Mucosa of gallbladder (tissue), 1 donor: Measurements from ENCODE around the gene RAD50. TPM values are rescaled to one million over a fixed set of nuclear protein-coding genes. Genes with fewer than 3 reads are reported as not detected.
"Not testable (repeated sequence)": the region's sequence is repeated elsewhere in the genome, so short reads cannot be mapped to it uniquely, and the experiment has no call there.

ENCODE experiments used
- DNase-seq: peaks from one replicate; pipeline ENCODE4 v3.0.0-alpha.2; 2020; ENCODE audit warnings: low spot score
- total RNA-seq: library from RNA; stranded (reverse); gene quantifications from one replicate; pipeline ENCODE4 v1.2.1, GENCODE V29; 2021
- donor health status: DM: no; HTN: no; CAD: no.

Gene RAD50
- total RNA-seq, 1 donor from 2014 or later: 37.3 TPM

GRCh38 chr5:132557478-132558172 lies 848 bp downstream of the RAD50 start:
- peak; percentile 85 for DNase-seq

DNA sequence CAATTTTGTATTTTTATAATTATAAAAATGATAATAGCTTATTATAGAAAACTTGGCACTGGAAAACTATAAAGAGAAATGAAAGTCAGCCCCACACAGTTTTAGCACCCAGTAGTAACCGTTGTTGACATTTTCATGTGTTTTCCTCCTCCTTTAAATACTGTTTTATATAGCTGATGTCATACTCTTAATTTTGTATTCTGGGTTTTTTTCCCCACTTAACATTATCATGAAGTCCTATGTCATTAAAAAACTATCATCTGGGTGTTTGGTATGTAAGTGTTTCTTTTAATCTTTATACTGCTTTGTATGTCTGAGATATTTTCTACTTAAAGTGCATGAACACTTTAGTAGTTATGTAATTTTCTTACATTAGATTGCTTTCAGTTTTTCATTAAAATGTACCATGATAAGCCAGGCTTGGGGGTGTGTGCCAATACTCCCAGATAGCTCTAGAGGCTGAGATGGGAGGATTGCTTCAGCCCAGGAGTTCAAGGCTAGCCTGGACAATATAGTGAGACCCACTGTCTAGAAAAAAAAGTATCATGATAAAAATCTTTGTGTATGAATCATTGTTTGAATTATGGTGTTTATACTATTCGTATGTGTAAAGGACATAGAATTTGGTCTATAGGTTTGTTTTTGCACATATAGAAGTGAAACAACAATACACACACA lies 2.7 kb downstream of the RAD50 start:
- DNase-seq: no peak

DNA sequence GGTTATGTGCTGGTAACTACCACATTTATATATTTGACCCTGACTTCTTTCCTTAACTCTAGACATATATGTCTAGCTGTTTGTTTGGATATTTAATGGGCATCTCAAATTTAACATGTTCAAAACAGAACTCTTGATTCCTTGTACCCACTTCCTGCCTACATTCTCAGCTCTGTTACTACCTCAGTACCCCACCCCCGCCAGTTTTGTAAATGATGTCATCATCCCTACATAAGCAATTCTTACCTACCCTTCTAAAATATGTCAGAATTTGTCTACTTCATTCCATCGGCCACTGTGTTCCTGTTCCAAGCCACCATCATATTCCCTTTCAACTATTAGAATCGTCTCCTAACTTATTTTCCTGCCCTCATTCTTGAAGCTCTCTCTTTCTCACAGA lies 4.8 kb downstream of the RAD50 start:
- DNase-seq: no peak

- DNase-seq: not testable (repeated sequence)
Observed at GRCh38 chr5:132564555-132564954, 7.8 kb downstream of the RAD50 start.

DNA sequence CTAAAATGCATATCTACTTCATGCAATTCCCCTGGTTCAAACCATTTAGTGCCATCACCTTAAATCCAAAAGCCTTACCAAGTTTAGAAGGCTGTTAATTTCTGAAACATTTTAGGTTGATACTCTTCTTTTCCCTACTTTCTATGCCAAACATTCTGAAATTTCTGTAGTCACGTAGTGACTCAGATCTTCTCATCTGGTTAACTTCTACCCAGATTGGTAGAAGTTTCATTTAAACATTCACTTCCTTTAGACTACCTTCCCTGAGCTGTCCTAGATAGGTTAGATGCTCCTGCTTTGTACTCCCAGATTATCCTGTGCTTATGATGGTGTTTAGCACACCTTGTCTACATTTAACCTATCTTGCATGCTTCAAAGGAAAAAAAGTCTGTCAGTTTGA lies 9.9 kb downstream of the RAD50 start:
- DNase-seq: no peak

DNA sequence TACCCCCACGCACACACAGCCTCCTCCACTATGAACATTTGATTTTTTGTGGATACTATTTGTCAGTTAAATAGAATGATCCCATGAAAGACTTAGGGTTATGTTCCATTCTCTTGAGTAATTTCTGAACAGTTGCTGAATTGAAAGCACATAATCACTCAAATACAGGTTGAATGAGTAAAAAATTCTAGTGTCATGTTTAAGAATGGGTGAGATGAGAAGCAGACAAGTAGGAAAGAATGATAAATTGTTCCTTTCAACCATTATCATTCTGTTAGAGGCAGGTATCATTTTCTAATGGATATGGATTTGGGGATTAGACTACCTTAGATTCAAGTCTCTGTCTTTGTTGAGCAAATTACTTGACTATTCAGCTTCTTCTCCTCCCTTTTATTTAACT lies 19.3 kb downstream of the RAD50 start:
- DNase-seq: no peak

GRCh38 chr5:132584560-132584959 lies 27.8 kb downstream of the RAD50 start:
- not testable (repeated sequence) for DNase-seq

- no peak for DNase-seq
Observed at GRCh38 chr5:132586063-132586462, 29.3 kb downstream of the RAD50 start.

DNA sequence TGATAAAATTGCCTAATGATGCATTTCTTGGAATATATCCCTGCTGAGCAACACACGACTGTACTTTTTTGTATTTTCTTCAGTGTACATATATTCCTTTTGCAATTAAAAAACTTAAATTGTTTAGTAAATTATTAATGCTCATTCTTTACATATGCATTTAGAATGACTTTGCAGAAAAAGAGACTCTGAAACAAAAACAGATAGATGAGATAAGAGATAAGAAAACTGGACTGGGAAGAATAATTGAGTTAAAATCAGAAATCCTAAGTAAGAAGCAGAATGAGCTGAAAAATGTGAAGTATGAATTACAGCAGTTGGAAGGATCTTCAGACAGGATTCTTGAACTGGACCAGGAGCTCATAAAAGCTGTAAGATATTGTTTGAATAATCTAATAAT lies 32.7 kb downstream of the RAD50 start:
- no peak for DNase-seq

DNA sequence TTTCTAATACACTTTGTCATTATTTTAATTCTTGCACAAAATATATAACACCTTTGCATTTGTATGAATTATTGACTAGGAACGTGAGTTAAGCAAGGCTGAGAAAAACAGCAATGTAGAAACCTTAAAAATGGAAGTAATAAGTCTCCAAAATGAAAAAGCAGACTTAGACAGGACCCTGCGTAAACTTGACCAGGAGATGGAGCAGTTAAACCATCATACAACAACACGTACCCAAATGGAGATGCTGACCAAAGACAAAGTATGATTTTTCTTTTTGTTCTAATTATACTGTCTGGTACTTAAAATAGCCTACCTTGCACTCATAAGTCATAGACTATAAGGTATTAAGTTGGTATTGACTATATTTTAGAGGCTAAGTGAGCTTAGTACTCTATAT lies 34.4 kb downstream of the RAD50 start:
- DNase-seq: no peak

GRCh38 chr5:132592521-132592920 lies 35.7 kb downstream of the RAD50 start:
- DNase-seq: no peak

- DNase-seq: no peak
Observed at GRCh38 chr5:132594170-132594569, 37.4 kb downstream of the RAD50 start.

- DNase-seq: no peak
Observed at GRCh38 chr5:132595624-132596023, 38.8 kb downstream of the RAD50 start.

GRCh38 chr5:132601071-132601728 lies 44.4 kb downstream of the RAD50 start:
- DNase-seq: no peak

DNA sequence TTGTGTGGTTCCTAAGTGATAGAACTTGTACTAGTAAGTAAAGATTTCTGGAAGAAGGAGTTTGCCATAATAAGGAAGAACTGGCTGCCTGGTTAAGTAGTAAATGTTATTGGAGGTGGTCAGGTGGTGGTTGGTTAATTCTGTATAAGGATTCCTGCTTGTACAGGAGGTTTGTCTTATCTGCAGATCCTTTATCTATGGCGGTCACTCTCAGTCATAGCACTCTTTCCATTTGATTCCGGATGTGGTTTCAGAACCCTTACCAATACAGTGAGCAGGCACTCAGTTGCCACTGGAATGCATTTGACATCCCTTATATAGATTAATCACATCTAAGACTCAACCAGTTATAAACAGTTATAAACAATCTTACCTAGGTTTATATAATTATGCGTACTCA lies 50.3 kb downstream of the RAD50 start:
- DNase-seq: no peak

- DNase-seq: no peak
Observed at GRCh38 chr5:132608107-132608506, 51.3 kb downstream of the RAD50 start.

- no peak for DNase-seq
Observed at GRCh38 chr5:132611965-132612364, 55.2 kb downstream of the RAD50 start.

DNA sequence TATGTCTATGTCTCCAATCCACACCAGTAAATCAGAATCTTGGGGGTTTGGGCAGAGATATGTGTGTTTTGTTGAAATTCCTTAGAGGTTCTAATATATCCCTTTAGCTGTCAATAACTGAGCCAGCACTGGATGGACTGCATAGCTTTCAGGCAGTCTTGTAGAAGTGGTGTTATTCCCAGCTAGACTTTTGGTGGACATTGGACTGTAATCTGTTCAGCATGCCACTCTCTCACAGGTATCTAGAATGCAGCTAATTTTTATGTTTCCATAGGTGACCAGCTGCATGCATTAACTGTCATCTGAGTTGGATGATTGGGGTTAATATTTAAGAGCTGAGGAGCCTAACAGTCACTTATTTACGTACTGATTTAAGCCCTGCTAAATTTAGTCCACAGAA lies 56.1 kb downstream of the RAD50 start:
- no peak for DNase-seq

GRCh38 chr5:132621699-132622098 lies 64.9 kb downstream of the RAD50 start:
- no peak for DNase-seq

- no peak for DNase-seq
Observed at GRCh38 chr5:132622608-132623007, 65.8 kb downstream of the RAD50 start.

DNA sequence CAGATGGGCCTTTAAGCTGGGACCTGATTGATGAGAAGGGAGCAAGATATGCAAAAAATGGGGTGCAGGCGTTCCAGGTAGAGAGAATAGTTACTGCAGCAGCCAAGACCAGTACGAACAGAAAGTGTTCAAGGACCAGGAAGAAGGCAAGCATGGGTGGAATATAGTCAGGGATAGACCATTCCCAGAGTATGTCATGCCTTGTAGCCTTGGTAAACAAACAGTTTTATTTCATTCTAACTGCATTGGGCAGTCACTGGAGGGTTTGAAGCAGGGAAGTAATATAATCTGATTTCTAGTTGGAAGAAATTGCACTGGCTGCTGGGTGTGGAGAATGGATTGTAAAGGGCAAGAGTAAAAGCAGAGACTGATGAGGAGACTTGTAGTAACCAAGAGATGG lies 70.7 kb downstream of the RAD50 start:
- no peak for DNase-seq

DNA sequence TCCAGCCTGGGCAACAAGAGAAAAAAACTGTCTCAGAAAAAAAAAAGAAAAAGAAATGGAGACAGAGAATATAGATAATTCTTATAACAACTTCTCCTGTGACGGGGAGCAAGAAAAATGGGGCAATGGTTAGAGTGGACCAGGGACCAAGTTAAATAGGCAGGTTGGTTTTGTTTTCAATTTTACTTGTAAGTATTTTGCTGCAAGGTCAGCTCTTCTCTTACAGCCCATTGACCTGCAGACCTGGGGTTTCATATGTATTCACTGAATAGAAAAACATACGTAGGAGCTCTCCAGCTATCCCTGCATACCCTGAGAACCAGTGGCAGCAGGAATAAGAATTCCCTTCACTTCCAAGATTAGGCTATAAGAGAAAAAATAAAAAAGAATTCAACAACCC lies 72.0 kb downstream of the RAD50 start:
- no peak for DNase-seq
